Glomerular endothelial cell (primary cell): ENCODE measurements around the gene DLX6. TPM values are rescaled to one million over a fixed set of nuclear protein-coding genes. Genes with fewer than 3 reads are reported as not detected.

Experiments
- DNase-seq: peaks from one replicate; pipeline ENCODE4 v3.0.0-alpha.2; 2011; ENCODE audit warnings: low read depth, low spot score; ENCODE audit errors: extremely low read depth
- total RNA-seq: library from RNA; depleted of rRNA; stranded (reverse); fragments of >200 nt; gene quantifications from 2 replicates; pipeline ENCODE4 v1.2.3, GENCODE V29; 2015

DLX6 gene
- total RNA-seq: not detected in 2 replicates

DNA sequence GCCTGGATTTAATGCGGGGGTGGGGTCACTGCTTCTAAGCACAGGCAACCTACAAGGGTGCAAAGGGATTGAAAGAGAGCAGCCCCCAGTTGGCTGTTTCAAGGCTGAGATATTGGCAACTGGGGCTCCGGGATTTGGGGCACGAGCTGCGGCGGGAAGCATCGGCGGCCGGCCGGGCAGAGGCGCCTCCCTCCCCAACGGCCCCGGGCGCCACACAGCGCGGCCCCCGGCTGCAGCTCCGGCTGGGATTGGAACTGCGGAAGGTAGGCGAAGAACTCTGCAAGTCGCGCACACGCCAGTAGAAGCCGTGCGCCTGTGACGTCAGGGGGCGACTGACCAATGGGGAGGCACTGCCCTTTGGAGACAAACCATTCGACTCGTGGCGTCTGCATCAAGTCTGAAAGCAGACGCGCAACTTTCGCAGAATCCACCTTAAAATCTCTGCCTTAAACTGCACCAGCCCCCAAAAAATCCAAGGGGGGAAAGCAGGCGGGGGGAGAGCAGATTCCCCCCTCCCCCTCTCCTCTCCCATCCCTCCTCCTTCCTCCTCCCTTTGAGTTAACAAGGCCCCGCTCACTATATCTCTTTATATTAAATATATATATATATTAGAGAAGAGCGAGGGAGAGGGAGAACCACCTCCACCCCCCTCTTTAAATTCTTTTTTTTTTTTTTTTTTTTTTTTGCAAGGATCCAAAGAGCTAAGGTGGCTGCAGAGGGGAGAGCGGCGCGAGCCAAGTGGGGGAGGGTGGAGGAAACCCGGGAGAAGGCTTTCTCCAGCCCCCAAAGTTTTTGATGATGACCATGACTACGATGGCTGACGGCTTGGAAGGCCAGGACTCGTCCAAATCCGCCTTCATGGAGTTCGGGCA is at the start of gene DLX6:
Gene DLX6 (plus strand): TSS at position 371 of the 872 bp plus-strand sequence. CDS start 425 bp downstream, at position 796.
- no peak for DNase-seq

DNA sequence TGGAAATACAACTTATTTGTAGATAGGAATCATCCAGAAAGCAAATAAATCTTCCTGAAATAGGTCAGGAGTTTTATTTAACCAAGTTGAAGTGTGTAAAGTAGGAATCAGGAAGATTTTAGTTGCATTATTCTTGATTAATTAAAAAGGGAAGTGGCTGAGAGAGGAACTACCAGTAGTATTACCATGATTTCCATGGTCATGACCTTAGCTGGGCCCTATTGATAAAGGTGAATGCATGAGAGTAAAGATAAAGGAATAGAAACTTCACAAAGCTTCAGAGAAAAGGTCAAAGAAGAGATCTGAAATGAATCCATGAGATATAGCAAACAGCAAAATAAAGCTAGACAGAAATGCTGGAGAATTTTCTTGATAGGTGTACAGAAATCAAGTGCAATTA is 46.2 kb upstream of the DLX6 start:
- no peak for DNase-seq

DNA sequence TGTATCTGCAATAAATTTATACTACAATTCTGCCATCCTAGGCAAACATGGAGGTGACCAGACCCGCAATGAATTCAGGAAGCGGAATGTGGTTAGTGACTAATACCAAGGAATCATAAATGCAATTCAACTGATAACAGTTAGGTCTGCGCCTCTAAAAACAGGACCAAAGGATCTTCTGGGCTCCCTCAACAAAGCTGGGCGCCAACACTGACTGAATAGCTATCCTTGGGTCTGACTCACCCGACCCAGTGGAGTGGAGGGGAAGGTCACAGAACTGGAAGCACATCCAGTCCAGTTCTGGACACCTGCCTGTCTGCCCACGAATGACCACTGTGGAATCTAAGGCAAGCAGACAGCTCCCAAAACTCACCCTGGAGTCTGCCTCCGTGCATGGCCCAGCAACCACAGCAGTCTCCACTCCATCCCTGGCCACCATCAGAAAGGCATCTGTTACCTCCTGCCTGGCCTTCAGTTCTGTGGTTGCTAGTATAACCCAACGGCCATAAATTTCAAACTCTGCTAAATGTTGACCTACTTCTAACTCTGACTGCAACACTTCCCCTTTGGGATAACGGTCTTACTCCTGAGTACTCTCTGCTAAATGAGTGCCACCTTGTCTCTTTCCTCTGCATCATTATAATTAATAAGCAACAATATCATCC is 43.0 kb upstream of the DLX6 start:
- DNase-seq: no peak

DNA sequence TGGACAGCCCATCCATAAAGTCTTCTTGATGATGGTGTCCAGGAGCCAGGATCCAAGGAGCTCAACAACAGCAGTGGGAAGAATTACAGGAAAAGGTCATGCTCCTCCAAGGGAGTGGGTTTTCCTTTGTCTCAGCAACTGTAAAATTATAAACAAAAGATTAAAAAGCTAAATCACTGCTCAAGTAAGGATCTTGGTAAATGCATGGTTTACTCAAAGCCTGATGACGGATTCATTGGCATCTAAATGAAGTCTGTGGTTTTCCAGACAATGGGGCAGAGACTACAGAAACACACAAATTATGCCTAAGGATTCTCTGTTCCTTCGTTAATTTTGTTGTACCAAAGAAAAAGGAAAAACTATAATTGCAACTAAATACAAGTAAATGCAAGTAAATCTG is 36.4 kb upstream of the DLX6 start:
- no peak for DNase-seq

GRCh38 chr7:96970739-96971138 is 34.6 kb upstream of the DLX6 start:
- DNase-seq: no peak

DNA sequence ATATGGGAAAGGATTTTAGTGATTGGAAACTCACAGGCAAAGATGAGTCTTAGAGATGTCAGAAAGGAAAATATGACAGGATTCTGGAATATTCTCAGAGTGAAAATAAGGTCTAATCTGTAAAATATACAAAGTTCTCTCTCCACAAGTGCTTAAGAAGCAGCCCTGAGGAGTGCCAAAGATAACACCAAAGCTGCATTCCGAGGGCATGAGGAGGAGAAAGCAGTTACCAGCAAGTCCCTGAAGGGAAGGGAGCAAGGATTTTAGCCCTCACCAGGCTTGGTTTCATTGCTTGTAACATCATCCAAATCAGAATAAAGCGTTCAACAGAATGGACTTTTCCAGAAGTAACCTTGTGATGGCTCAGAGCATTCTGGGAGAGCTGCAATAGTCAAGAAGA is 31.4 kb upstream of the DLX6 start:
- no peak for DNase-seq

GRCh38 chr7:96976106-96976505 is 29.2 kb upstream of the DLX6 start:
- no peak for DNase-seq

- no peak for DNase-seq
Measured at GRCh38 chr7:96977445-96977844, 27.9 kb upstream of the DLX6 start.

- DNase-seq: no peak
Measured at GRCh38 chr7:96979551-96980276, 25.6 kb upstream of the DLX6 start.

- no peak for DNase-seq
Measured at GRCh38 chr7:96982586-96982985, 22.8 kb upstream of the DLX6 start.

GRCh38 chr7:96985992-96986391 is 19.4 kb upstream of the DLX6 start:
- DNase-seq: no peak

DNA sequence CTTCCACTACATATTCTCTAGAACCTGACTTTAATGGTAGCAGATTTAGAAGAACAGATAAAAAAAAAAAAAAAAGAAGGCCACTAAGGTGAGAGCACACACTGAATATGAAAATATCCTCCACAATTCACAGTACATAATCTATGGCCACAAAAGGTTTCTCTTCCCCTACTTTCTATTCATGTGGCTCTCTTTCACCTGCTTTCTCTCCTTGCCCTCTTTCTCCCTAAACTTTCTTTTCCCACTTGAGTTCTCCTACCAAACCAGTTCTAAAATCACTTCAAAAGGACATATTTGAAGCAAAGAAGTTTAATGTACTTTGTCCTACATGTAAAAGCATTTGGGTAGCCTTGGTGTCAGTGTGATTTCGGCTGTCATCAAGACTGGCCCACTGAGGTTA is 18.5 kb upstream of the DLX6 start:
- DNase-seq: no peak

DNA sequence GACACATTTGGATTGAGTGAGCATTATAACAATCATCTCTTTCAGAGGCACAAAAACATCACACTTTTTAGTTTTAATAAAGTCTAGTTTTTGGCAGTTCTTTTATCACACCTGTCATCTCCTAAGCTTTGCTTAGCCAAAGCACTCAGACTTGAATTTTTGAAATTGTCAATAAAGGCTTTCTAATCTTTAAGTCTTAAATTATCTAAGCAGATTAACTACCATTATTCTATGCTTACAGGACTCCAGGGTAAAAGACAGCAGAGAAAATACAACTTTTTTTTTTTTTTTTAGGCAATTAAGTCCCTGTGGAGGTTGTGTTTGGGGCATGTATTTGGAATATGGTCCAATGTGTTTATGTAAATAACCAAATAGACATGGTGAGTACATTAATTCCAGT is 17.6 kb upstream of the DLX6 start:
- DNase-seq: no peak

DNA sequence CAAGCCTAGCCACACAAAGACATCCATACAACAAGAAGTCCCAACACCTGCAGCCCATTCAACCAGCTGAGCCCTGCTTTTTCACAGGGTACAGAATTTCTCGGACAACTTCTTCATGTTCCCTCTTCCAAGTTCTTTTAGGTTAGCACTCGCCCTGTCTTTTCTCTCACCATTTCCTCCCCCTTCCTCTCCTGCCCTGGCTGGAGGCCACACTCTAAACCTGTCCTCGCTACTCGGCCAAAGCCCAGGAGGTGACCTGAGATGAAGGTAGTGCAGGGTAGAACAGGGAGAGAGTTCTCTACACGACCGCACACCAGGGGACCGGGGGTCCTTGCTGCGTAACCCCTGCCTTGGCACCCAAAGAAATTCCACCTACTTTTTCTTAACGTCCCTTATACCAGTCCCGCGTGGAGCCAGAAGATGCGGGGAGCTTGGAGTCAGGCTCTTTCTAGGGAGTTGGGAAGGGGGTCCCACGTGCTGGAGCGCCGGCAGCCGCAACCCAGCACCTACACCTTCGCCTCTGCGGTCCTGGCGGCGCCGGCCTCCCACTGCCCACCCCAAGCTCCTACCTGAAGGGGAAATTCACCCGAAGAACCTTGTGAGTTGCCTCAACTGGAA is 16.0 kb upstream of the DLX6 start:
- DNase-seq: no peak

DNA sequence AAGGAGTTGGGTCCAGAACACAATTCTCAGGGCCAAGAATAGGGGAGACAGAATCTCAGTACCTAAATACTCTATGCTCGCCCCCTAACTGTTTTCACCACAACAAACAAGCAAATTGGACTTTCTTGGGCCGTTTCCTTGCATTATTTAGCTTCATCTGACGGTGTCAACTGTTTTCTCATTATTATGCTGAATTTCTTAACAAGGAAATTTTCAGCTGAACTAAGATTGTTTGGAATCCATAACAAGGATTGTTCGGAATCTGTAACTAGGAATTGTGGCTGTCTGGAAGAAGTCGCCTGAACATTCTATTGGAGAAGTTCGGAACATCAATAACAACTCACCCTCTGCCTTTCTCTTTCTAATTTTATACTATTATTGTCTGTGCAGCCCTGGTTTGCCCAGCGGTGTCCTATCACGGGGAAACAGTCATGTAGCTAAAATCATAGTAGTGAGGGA is 15.5 kb upstream of the DLX6 start:
- DNase-seq: no peak

DNA sequence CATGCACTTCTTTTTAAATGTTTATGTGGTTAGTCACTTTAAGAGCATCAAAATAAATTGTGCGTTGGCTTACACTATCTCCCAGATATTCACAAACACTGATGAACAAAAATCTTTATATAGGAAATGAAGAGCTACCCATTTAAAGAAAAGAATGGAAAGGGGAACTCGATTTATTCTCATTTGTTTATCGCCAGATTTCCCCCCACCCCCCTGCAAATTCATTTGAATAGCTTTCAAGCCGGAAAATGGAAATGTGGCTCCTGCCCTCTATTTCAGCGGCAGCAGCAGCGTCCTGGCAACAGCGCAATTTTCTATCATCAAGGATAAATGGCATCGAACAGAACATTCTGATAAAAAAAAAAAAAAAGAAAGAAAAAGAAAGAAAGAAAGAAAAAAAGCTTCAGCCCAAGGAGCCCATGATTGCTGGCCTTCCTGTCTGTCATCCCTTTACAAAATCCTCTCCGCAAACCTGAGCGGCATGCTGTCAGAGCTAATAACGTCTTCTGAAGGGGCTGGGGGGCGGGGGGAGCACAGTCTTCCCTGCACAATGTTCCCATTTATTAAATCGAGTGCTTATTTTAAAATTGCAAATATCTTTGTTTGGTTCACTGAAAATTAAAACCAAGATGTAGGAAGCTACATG is 13.7 kb upstream of the DLX6 start:
- DNase-seq: no peak

DNA sequence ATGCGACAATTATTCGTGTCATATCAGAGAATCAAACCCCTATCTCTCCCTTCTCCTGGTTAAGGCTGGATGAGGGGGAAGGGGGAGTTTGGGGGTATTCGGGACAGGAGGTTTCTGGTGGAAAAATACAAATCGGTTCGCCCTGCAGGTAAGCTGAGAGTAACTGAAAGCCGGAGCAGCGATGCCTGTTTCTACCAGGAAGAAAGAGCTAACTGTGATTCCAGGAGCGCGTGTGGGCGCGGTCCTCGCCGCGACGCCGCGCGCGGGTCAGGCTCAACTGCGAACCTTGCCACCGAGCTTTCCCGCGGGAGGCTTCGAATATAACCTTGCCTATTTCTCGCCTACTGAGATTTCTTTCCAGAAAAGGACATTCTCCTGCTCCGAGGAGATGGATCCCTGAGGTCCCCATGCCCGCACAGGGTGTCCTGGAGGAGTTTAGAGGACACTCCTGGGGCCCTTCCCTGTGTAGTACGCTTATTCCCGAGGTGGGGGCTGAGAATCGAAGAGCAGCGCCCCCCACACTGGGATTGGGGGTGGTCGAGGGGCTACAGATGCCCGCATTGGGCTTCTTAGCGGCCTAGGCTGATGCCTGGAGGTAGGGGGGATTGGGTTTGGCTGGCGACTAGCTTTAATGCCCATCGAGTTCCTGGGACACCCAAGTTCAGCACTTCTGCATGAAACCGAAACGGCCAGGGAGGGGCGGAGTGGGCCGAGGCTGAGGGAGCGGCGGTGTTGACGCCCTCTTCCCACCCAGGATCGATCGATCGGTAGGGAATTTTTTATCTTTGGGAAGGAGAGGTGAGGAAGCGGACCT is 13.0 kb upstream of the DLX6 start:
- no peak for DNase-seq

GRCh38 chr7:96993094-96993865 is 12.1 kb upstream of the DLX6 start:
- no peak for DNase-seq

- no peak for DNase-seq
Measured at GRCh38 chr7:96993980-96994379, 11.4 kb upstream of the DLX6 start.
